Measurements from ENCODE around the gene ASB3. TPM values are rescaled to one million over a fixed set of nuclear protein-coding genes. Genes with fewer than 3 reads are reported as not detected.

Gene ASB3
- total and polyA plus RNA-seq, 2 donors (not counting 3 experiments of a cell fraction or from before 2014, with no cell fraction given), result 20.3 to 20.5 TPM

GRCh38 chr2:53646788-53647187, 140.0 kb downstream of the ASB3 start:
- Histone ChIP-seq H3K9me3 (replicated peaks; ENCODE audit: control insufficient read depth, insufficient read depth, low read length) (no peaks in the 10 kb centered on the region), H3K9ac (replicated peaks; ENCODE audit: extremely low read depth, insufficient read depth, low read length) (no peak overlapping the region), H3K79me2 (ENCODE audit: control insufficient read depth, insufficient read depth, low read length) (no peaks in the 10 kb centered on the region), H4K20me1 (replicated peaks; ENCODE audit: control insufficient read depth, extremely low read depth, insufficient read depth, low read length) (no peaks in the 10 kb centered on the region), H3K4me2 (ENCODE audit: insufficient read depth, low read length) (no peak overlapping the region), H3K9me1 (replicated peaks; ENCODE audit: control insufficient read depth, extremely low read depth, insufficient read depth, low read length) (no peaks in the 10 kb centered on the region), H3K27ac (ENCODE audit: insufficient read depth, low read depth, low read length) (no peak overlapping the region), H3K36me3 (ENCODE audit: control insufficient read depth in 2 of 2, extremely low read depth in 1 of 2, insufficient read depth in 2 of 2, low read length in 2 of 2) (no peaks in the 10 kb centered on the region), H3K4me3 (replicated peaks in 1 of 3; ENCODE audit: insufficient read depth in 1 of 3, low read depth in 1 of 3, low read length in 3 of 3) (no peak overlapping the region), H2AFZ (ENCODE audit: low read depth, low read length) (no peak overlapping the region), H3K4me1 (ENCODE audit: control insufficient read depth, extremely low read depth, insufficient read depth, low read length) (no peaks in the 10 kb centered on the region), H3K27me3 (ENCODE audit: control insufficient read depth in 2 of 2, insufficient read depth in 2 of 2, low read length in 2 of 2) (no peaks in the 10 kb centered on the region)
- FAIRE-seq (no peak), DNase-seq (ENCODE audit: low read depth, low spot score) (no peak)
- POLR2A ChIA-PET, result no interaction called here
- intact Hi-C loops (cut with micrococcal nuclease), result no loop called here
- dilution Hi-C loops (cut with MboI; ENCODE audit: extremely low pct_ligation_motif_present, low sequenced_read_pairs), result no loop called here
- TF ChIP-seq POLR2A (IDR thresholded peaks at IDR 0.05; ENCODE audit: low read depth, low read length) (no peak), EZH2 (IDR thresholded peaks at IDR 0.05; ENCODE audit: borderline replicate concordance, low read depth, low read length, severe bottlenecking) (no peak), POLR2AphosphoS5 (IDR thresholded peaks at IDR 0.05; ENCODE audit: insufficient read depth, low read depth, low read length) (no peak), MYC (IDR thresholded peaks at IDR 0.05; ENCODE audit: low read depth, low read length) (no peak), JUN (IDR thresholded peaks at IDR 0.05; ENCODE audit: borderline replicate concordance, insufficient read depth, insufficient read length, low read depth) (no peak), FOS (IDR thresholded peaks at IDR 0.05; ENCODE audit: borderline replicate concordance, insufficient read depth, low read length) (no peak)
- TF ChIP-seq, protein P1, sequence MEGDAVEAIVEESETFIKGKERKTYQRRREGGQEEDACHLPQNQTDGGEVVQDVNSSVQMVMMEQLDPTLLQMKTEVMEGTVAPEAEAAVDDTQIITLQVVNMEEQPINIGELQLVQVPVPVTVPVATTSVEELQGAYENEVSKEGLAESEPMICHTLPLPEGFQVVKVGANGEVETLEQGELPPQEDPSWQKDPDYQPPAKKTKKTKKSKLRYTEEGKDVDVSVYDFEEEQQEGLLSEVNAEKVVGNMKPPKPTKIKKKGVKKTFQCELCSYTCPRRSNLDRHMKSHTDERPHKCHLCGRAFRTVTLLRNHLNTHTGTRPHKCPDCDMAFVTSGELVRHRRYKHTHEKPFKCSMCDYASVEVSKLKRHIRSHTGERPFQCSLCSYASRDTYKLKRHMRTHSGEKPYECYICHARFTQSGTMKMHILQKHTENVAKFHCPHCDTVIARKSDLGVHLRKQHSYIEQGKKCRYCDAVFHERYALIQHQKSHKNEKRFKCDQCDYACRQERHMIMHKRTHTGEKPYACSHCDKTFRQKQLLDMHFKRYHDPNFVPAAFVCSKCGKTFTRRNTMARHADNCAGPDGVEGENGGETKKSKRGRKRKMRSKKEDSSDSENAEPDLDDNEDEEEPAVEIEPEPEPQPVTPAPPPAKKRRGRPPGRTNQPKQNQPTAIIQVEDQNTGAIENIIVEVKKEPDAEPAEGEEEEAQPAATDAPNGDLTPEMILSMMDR (IDR thresholded peaks at IDR 0.05; ENCODE audit: extremely low read depth in 1 of 2, insufficient read depth in 1 of 2, low read depth in 1 of 2, low read length in 2 of 2), result no peak
- TF ChIP-seq, protein P2, sequence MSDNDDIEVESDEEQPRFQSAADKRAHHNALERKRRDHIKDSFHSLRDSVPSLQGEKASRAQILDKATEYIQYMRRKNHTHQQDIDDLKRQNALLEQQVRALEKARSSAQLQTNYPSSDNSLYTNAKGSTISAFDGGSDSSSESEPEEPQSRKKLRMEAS (IDR thresholded peaks at IDR 0.05; ENCODE audit: insufficient read depth, insufficient read length), result no peak
- CTCF ChIA-PET, result interaction anchor here (0.7 kb wide), 1 partner anchor 9 kb away, joined by 3 read pairs; no protein-coding TSS in a partner anchor
- BruUV-seq (replicated peaks), result no TSS peak

Measured in endothelial cell of umbilical vein (primary cell).